HepG2 (cell line): ENCODE data around the gene FXYD4. TPM values are rescaled to one million over a fixed set of nuclear protein-coding genes. Genes with fewer than 3 reads are reported as not detected.

Source experiments
- CENPX ChIP-seq: sonication (generic); formaldehyde crosslinking; IDR thresholded peaks from 2 replicates; pipeline ENCODE4 v1.9.0; 2021; ENCODE audit warnings: mild to moderate bottlenecking, missing genetic modification reagents, moderate library complexity
- EP300 ChIP-seq, 3 experiments: sonication (generic) in 1 of 3; formaldehyde crosslinking in 1 of 3; IDR thresholded peaks; 2 replicates each; pipeline versions ENCODE4 v1.5.1 to v1.6.1; 2011 to 2020; ENCODE audit warnings: low read depth in 2 of 3, low read length in 2 of 3, borderline replicate concordance in 1 of 3, improper control_type of control experiment in 1 of 3, mild to moderate bottlenecking in 1 of 3, missing genetic modification reagents in 1 of 3, moderate library complexity in 1 of 3
- HNRNPK ChIP-seq: fragments of 200-400 bp; formaldehyde crosslinking; IDR thresholded peaks from 2 replicates; pipeline ENCODE4 v1.6.1; 2018; ENCODE audit warnings: low read length, low read depth, moderate library complexity, mild to moderate bottlenecking; ENCODE audit not compliant: poor library complexity, severe bottlenecking
- KLF11 ChIP-seq: IDR thresholded peaks from 2 replicates; pipeline ENCODE4 v1.6.1; 2016; ENCODE audit warnings: missing compliant biosample characterization
- MIER2 ChIP-seq: IDR thresholded peaks from 2 replicates; pipeline ENCODE4 v1.6.1; 2016; ENCODE audit warnings: missing biosample characterization, missing genetic modification reagents
- NBN ChIP-seq: fragments of 450-650 bp; conservative IDR thresholded peaks from 2 replicates; pipeline ENCODE4 v1.6.1; 2017
- RFXANK ChIP-seq: IDR thresholded peaks from 2 replicates; pipeline ENCODE4 v1.6.1; 2016
- SMC3 ChIP-seq: IDR thresholded peaks from 2 replicates; pipeline ENCODE4 v1.6.1; 2011; ENCODE audit warnings: low read length, improper control_type of control experiment
- SPEN ChIP-seq: sonication (generic); formaldehyde crosslinking; IDR thresholded peaks from 2 replicates; pipeline ENCODE4 v1.5.1; 2020; ENCODE audit warnings: low read depth, mild to moderate bottlenecking, missing genetic modification reagents
- THAP11 ChIP-seq: IDR thresholded peaks from 2 replicates; pipeline ENCODE4 v1.6.1; 2016; ENCODE audit warnings: missing biosample characterization, missing genetic modification reagents
- ZC3H4 ChIP-seq: sonication (generic); formaldehyde crosslinking; IDR thresholded peaks from 2 replicates; pipeline ENCODE4 v1.4.0; 2020; ENCODE audit warnings: missing genetic modification reagents, borderline replicate concordance
- ZFY ChIP-seq: sonication (generic); formaldehyde crosslinking; IDR thresholded peaks from 2 replicates; pipeline ENCODE4 v1.4.0; 2020; ENCODE audit warnings: missing genetic modification reagents
- ZNF446 ChIP-seq: sonication (generic); formaldehyde crosslinking; IDR thresholded peaks from 2 replicates; pipeline ENCODE4 v1.5.0; 2020; ENCODE audit warnings: mild to moderate bottlenecking, missing genetic modification reagents
- ZNF550 ChIP-seq: sonication (generic); formaldehyde crosslinking; IDR thresholded peaks from 2 replicates; pipeline ENCODE4 v1.4.0; 2020; ENCODE audit warnings: mild to moderate bottlenecking, missing genetic modification reagents, borderline replicate concordance
- ZNF879 ChIP-seq: sonication (generic); formaldehyde crosslinking; IDR thresholded peaks from 2 replicates; pipeline ENCODE4 v1.8.1; 2023; ENCODE audit warnings: missing genetic modification reagents
- ZSCAN22 ChIP-seq: sonication (generic); formaldehyde crosslinking; IDR thresholded peaks from 2 replicates; pipeline ENCODE4 v1.4.0; 2020; ENCODE audit warnings: mild to moderate bottlenecking, missing genetic modification reagents
- polyA plus RNA-seq, 8 experiments: library from polyadenylated mRNA; depleted of rRNA in 3 of 8; stranded (reverse) in 7 of 8; unstranded in 1 of 8; fragments of >200 nt; fragmentation: Illumina TruSeq in 4 of 8; extraction: Trizol in 4 of 8; gene quantifications; 2 replicates each; pipeline versions ENCODE4 v1.2.1 to v1.2.3, GENCODE V29; 2011 to 2016; ENCODE audit warnings: low read depth in 4 of 8, missing spikeins in 1 of 8, mixed read lengths in 1 of 8; ENCODE audit not compliant: insufficient read depth in 1 of 8
- total RNA-seq, 5 experiments: library from RNA; depleted of rRNA; stranded (reverse); fragments of >200 nt; fragmentation: Illumina TruSeq; extraction: Trizol; gene quantifications; 2 replicates each; pipeline ENCODE4 v1.2.3, GENCODE V29; 2016; ENCODE audit warnings: low read depth in 1 of 5
- TF ChIP-seq, protein P1 (sequence below): sonication (generic); formaldehyde crosslinking; IDR thresholded peaks from 2 replicates; pipeline ENCODE4 v1.5.0; 2020; ENCODE audit warnings: missing genetic modification reagents
- TF ChIP-seq, protein P2 (sequence below): fragments of 450-650 bp; IDR thresholded peaks from 2 replicates; pipeline ENCODE4 v1.6.1; 2017
- TF ChIP-seq, protein P3 (sequence below): sonication (generic); formaldehyde crosslinking; IDR thresholded peaks from 2 replicates; pipeline ENCODE4 v1.5.1; 2020; ENCODE audit warnings: missing genetic modification reagents, mild to moderate bottlenecking, borderline replicate concordance
- TF ChIP-seq, protein P4 (sequence below): sonication (generic); formaldehyde crosslinking; IDR thresholded peaks from 2 replicates; pipeline ENCODE4 v1.5.1; 2020; ENCODE audit warnings: mild to moderate bottlenecking, missing genetic modification reagents, moderate library complexity
- TF ChIP-seq, protein P5 (sequence below): sonication (generic); formaldehyde crosslinking; IDR thresholded peaks from 2 replicates; pipeline ENCODE4 v1.5.1; 2020; ENCODE audit warnings: missing genetic modification reagents, mild to moderate bottlenecking, borderline replicate concordance
- TF ChIP-seq, protein P6 (sequence below): IDR thresholded peaks from 2 replicates; pipeline ENCODE4 v1.6.1; 2016

The FXYD4 gene
- total and polyA plus RNA-seq, 2 of the 13 experiments (the other 11 are each of a cell fraction or from before 2014, with no cell fraction given) = not detected

DNA sequence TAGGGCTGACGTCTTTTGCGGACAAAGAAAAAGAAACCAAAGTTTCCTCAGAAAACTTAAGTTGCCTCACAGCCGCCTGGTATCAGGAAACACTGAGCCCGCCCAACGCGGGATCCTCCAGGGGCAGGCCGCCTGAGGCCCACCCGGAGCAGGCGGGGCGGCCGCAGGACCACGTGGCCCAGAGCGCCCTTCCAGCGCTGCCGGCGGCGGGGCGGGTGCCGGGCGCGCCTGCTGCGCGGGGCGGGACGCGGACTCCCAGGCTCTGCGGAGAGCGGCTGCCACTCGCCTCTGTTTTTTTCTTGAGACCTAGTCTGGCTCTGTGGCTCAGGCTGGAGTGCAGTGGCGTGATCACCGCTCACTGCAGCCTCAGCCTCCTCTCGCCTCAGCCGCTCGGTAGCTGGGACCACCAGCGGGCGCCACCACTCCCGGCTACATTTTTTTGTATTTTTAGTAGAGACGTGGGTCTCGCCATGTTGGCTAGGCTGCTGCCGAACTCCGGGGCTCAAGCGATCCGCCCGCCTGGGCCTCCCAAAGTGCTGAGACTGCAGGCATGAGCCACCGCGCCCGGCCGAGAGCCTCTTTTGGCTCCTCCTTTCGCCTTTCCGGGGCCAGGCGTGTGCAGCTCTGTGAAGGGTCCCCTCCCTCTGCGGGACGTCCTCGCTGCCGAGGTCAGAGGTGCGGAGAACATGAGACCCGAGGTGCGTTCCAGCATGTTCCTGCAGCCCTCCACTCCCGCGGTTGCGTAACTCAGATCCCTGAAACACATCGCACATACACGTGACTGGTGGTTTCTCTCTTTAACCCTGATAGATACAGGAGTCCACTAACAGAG is 49.1 kb downstream of the FXYD4 start (continued):
- TF ChIP-seq, protein P1, sequence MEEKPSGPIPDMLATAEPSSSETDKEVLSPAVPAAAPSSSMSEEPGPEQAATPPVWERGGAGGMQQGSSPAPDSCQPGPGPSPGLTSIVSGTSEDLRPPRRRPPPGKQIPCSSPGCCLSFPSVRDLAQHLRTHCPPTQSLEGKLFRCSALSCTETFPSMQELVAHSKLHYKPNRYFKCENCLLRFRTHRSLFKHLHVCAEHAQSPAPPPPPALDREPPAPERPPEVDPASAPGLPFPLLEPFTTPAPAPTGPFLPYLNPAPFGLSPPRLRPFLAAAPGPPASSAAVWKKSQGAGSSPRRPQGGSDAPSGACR (CRISPR knock-in tag) = peak; percentile 97
- peak; percentile 79; the same call in 1 of the 2 replicates for TF ChIP-seq RFXANK (CRISPR knock-in tag)
- TF ChIP-seq, protein P2, sequence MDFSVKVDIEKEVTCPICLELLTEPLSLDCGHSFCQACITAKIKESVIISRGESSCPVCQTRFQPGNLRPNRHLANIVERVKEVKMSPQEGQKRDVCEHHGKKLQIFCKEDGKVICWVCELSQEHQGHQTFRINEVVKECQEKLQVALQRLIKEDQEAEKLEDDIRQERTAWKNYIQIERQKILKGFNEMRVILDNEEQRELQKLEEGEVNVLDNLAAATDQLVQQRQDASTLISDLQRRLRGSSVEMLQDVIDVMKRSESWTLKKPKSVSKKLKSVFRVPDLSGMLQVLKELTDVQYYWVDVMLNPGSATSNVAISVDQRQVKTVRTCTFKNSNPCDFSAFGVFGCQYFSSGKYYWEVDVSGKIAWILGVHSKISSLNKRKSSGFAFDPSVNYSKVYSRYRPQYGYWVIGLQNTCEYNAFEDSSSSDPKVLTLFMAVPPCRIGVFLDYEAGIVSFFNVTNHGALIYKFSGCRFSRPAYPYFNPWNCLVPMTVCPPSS = no peak
- TF ChIP-seq SMC3 = no peak; the same call in 1 of the 2 replicates
- TF ChIP-seq CENPX = no peak
- peak; percentile 88 for TF ChIP-seq SPEN (CRISPR knock-in tag)
- TF ChIP-seq THAP11 (CRISPR knock-in tag) = peak; percentile 85
- peak; percentile 90 for TF ChIP-seq ZFY (CRISPR knock-in tag)
- TF ChIP-seq, protein P3, sequence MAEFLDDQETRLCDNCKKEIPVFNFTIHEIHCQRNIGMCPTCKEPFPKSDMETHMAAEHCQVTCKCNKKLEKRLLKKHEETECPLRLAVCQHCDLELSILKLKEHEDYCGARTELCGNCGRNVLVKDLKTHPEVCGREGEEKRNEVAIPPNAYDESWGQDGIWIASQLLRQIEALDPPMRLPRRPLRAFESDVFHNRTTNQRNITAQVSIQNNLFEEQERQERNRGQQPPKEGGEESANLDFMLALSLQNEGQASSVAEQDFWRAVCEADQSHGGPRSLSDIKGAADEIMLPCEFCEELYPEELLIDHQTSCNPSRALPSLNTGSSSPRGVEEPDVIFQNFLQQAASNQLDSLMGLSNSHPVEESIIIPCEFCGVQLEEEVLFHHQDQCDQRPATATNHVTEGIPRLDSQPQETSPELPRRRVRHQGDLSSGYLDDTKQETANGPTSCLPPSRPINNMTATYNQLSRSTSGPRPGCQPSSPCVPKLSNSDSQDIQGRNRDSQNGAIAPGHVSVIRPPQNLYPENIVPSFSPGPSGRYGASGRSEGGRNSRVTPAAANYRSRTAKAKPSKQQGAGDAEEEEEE (CRISPR knock-in tag) = 0 out of 2 replicates have a peak, but pooled peaks have one; percentile 84
- no peak for TF ChIP-seq ZNF550 (CRISPR knock-in tag)
- peak; percentile 73 for TF ChIP-seq MIER2
- TF ChIP-seq HNRNPK = no peak
- TF ChIP-seq KLF11 (CRISPR knock-in tag) = peak; percentile 98
- TF ChIP-seq, protein P4, sequence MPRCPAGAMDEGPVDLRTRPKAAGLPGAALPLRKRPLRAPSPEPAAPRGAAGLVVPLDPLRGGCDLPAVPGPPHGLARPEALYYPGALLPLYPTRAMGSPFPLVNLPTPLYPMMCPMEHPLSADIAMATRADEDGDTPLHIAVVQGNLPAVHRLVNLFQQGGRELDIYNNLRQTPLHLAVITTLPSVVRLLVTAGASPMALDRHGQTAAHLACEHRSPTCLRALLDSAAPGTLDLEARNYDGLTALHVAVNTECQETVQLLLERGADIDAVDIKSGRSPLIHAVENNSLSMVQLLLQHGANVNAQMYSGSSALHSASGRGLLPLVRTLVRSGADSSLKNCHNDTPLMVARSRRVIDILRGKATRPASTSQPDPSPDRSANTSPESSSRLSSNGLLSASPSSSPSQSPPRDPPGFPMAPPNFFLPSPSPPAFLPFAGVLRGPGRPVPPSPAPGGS = peak; percentile 98
- no peak for TF ChIP-seq NBN
- TF ChIP-seq ZNF446 = no peak; the same call in none of the 2 replicates
- TF ChIP-seq, protein P5, sequence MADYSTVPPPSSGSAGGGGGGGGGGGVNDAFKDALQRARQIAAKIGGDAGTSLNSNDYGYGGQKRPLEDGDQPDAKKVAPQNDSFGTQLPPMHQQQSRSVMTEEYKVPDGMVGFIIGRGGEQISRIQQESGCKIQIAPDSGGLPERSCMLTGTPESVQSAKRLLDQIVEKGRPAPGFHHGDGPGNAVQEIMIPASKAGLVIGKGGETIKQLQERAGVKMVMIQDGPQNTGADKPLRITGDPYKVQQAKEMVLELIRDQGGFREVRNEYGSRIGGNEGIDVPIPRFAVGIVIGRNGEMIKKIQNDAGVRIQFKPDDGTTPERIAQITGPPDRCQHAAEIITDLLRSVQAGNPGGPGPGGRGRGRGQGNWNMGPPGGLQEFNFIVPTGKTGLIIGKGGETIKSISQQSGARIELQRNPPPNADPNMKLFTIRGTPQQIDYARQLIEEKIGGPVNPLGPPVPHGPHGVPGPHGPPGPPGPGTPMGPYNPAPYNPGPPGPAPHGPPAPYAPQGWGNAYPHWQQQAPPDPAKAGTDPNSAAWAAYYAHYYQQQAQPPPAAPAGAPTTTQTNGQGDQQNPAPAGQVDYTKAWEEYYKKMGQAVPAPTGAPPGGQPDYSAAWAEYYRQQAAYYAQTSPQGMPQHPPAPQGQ (CRISPR knock-in tag) = peak; percentile 60; the same call in 1 of the 2 replicates
- no peak for TF ChIP-seq ZSCAN22 (CRISPR knock-in tag)
- peak; percentile 95; the same call in 1 of the 2 replicates for TF ChIP-seq ZNF879
- TF ChIP-seq, protein P6, sequence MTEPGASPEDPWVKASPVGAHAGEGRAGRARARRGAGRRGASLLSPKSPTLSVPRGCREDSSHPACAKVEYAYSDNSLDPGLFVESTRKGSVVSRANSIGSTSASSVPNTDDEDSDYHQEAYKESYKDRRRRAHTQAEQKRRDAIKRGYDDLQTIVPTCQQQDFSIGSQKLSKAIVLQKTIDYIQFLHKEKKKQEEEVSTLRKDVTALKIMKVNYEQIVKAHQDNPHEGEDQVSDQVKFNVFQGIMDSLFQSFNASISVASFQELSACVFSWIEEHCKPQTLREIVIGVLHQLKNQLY = peak; percentile 97
- peak in 1 of 2 experiments; percentile 78; a peak in 3 of 4 replicates for TF ChIP-seq EP300 (IDR thresholded peaks at IDR 0.05; ENCODE audit: low read depth in 2 of 2, low read length in 2 of 2)
- TF ChIP-seq EP300 (CRISPR knock-in tag; IDR thresholded peaks at IDR 0.05; ENCODE audit: borderline replicate concordance) = peak; percentile 92
- peak; percentile 87; the same call in 1 of the 2 replicates for TF ChIP-seq ZC3H4 (CRISPR knock-in tag)
